GM10266 (cell line): ENCODE measurements around the gene SLC22A5.

ENCODE experiments used
- DNase-seq: peaks from one replicate; pipeline ENCODE4 v3.0.0; 2012; ENCODE audit errors: extremely low spot score
- CTCF ChIP-seq: IDR thresholded peaks from 2 replicates; pipeline ENCODE4 v1.5.1; 2012; ENCODE audit warnings: mild to moderate bottlenecking, low read depth; ENCODE audit not compliant: control insufficient read depth, insufficient read depth; ENCODE audit errors: missing control alignments

Gene SLC22A5

GRCh38 chr5:132428484-132429462, 59.3 kb downstream of the SLC22A5 start:
- no peak for DNase-seq
- TF ChIP-seq CTCF = no peak

GRCh38 chr5:132429463-132430440, 60.2 kb downstream of the SLC22A5 start:
- no peak for TF ChIP-seq CTCF
- DNase-seq = no peak

- no peak for DNase-seq
- TF ChIP-seq CTCF = no peak
Measured at GRCh38 chr5:132430746-132431145, 61.2 kb downstream of the SLC22A5 start.

- DNase-seq = no peak
Measured at GRCh38 chr5:132431632-132432031, 62.1 kb downstream of the SLC22A5 start.

GRCh38 chr5:132433141-132433540, 63.6 kb downstream of the SLC22A5 start:
- TF ChIP-seq CTCF = no peak
- no peak for DNase-seq

More at GRCh38 chr5:132431632-132432031, 62.1 kb downstream of the SLC22A5 start:
- no peak for TF ChIP-seq CTCF

- TF ChIP-seq CTCF = no peak
- DNase-seq = no peak
Measured at GRCh38 chr5:132434416-132435286, 65.1 kb downstream of the SLC22A5 start.
